Immature natural killer cell (primary cell): ENCODE measurements around the gene FAT2. TPM values are rescaled to one million over a fixed set of nuclear protein-coding genes. Genes with fewer than 3 reads are reported as not detected.
"Not testable (repeated sequence)": the region's sequence is repeated elsewhere in the genome, so short reads cannot be mapped to it uniquely, and the experiment has no call there.

ENCODE experiments used
- DNase-seq, 3 donors: peaks; one replicate each; pipeline ENCODE4 v3.0.0; 2022; ENCODE audit warnings: mixed read lengths in 1 of 3
- H3K27ac Mint-ChIP-seq, 6 donors: one replicate each; pipeline ENCODE4 v1.8.0; 2020; ENCODE audit warnings: mixed read lengths in 6 of 6, mild to moderate bottlenecking in 5 of 6, inconsistent platforms in 4 of 6, moderate library complexity in 3 of 6
- H3K27me3 Mint-ChIP-seq, 3 donors: one replicate each; pipeline ENCODE4 v1.8.0; 2020 to 2021; ENCODE audit warnings: low read depth in 3 of 3, mild to moderate bottlenecking in 3 of 3, mixed read lengths in 3 of 3, moderate library complexity in 3 of 3, inconsistent platforms in 1 of 3
- H3K36me3 Mint-ChIP-seq, 3 donors: one replicate each; pipeline ENCODE4 v1.8.0; 2020; ENCODE audit warnings: mixed read lengths in 3 of 3, inconsistent platforms in 2 of 3, mild to moderate bottlenecking in 2 of 3
- H3K4me1 Mint-ChIP-seq, 2 donors: one replicate each; pipeline ENCODE4 v1.8.0; 2020; ENCODE audit warnings: inconsistent platforms in 2 of 2, mild to moderate bottlenecking in 2 of 2, mixed read lengths in 2 of 2, moderate library complexity in 1 of 2
- H3K4me3 Mint-ChIP-seq, 5 donors: one replicate each; pipeline ENCODE4 v1.8.0; 2020; ENCODE audit warnings: mild to moderate bottlenecking in 5 of 5, mixed read lengths in 5 of 5, inconsistent platforms in 3 of 5, moderate library complexity in 3 of 5
- H3K9me3 Mint-ChIP-seq, 6 donors: one replicate each; pipeline ENCODE4 v1.8.0; 2020; ENCODE audit warnings: mild to moderate bottlenecking in 6 of 6, mixed read lengths in 6 of 6, inconsistent platforms in 4 of 6, moderate library complexity in 3 of 6
- polyA plus RNA-seq, 3 donors: library from polyadenylated mRNA; unstranded; fragments of 300-500 nt; fragmentation: Illumina TruSeq; gene quantifications; one replicate each; pipeline ENCODE4 v1.2.3, GENCODE V29; 2021

The FAT2 gene
- polyA plus RNA-seq, 3 donors from 2014 or later = not detected

GRCh38 chr5:151600069-151600665 lies 9.0 kb upstream of the FAT2 start:
- no peak for DNase-seq
- H3K27me3 Mint-ChIP-seq = peaks cover 3 to 8% (median 7%) of the 10 kb centered on the region in 3 donors
- peaks cover 0 to 2% (median 0%) of the 10 kb centered on the region in 6 donors for H3K9me3 Mint-ChIP-seq
- no peak overlapping the region for H3K27ac Mint-ChIP-seq
- no peaks in the 10 kb centered on the region for H3K4me1 Mint-ChIP-seq
- no peak overlapping the region for H3K4me3 Mint-ChIP-seq
- no peaks in the 10 kb centered on the region for H3K36me3 Mint-ChIP-seq

DNA sequence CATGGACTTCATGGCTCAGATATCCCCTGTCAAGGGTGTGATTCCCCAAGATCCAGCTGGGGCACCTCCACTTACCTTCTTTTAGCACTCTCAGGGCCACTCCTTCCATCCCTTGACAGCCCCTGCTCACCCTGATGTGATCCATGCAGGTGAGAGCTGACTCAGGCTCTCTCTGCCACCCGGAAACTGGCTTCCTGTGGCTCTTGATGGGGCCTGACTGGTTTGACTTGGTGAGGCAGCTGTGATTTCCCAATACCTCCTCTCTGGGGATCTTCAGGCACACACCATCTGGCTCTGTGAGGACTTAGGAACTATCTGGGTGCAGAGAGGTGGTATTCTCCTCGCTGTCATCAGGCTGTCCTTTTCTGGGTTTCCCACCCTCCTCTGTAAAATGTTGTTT lies 7.9 kb upstream of the FAT2 start:
- Mint-ChIP-seq H3K4me3 (no peak overlapping the region), H3K36me3 (no peaks in the 10 kb centered on the region), H3K27ac (no peak overlapping the region), H3K27me3 (peaks cover 3 to 7% (median 3%) of the 10 kb centered on the region in 3 donors), H3K4me1 (no peaks in the 10 kb centered on the region), H3K9me3 (no peaks in the 10 kb centered on the region)
- no peak for DNase-seq

- no peak overlapping the region for H3K27ac Mint-ChIP-seq
- no peak overlapping the region for H3K4me3 Mint-ChIP-seq
- no peaks in the 10 kb centered on the region for H3K9me3 Mint-ChIP-seq
- peaks cover 3 to 7% (median 3%) of the 10 kb centered on the region in 3 donors for H3K27me3 Mint-ChIP-seq
- no peak for DNase-seq
- H3K4me1 Mint-ChIP-seq = no peaks in the 10 kb centered on the region
- no peaks in the 10 kb centered on the region for H3K36me3 Mint-ChIP-seq
These were observed 7.4 kb upstream of the FAT2 start for GRCh38 chr5:151598549-151598948.

DNA sequence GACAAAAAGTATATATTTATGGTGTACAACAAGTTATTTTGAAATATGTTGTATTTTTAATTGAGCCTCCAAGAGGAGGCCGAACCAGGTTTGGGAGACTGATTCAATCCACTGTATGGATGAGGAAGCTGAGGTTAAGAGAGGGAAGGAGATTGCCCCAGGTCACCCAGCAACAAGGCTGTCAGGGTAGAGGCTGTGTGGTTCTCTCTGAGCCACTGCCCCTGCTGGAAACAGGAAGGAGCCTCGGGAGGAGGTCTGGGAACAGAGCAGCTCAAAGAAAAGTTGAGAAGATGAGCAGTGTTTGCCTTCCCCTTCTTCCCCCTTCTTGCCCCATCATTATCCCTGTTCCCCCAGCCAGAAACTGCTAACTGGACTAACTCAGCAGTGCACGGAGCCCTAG lies 6.6 kb upstream of the FAT2 start:
- DNase-seq = no peak
- H3K27me3 Mint-ChIP-seq = peaks cover 3 to 5% (median 3%) of the 10 kb centered on the region in 3 donors
- no peaks in the 10 kb centered on the region for H3K4me1 Mint-ChIP-seq
- H3K9me3 Mint-ChIP-seq = no peaks in the 10 kb centered on the region
- H3K4me3 Mint-ChIP-seq = no peak overlapping the region
- H3K27ac Mint-ChIP-seq = no peak overlapping the region
- H3K36me3 Mint-ChIP-seq = no peaks in the 10 kb centered on the region

DNA sequence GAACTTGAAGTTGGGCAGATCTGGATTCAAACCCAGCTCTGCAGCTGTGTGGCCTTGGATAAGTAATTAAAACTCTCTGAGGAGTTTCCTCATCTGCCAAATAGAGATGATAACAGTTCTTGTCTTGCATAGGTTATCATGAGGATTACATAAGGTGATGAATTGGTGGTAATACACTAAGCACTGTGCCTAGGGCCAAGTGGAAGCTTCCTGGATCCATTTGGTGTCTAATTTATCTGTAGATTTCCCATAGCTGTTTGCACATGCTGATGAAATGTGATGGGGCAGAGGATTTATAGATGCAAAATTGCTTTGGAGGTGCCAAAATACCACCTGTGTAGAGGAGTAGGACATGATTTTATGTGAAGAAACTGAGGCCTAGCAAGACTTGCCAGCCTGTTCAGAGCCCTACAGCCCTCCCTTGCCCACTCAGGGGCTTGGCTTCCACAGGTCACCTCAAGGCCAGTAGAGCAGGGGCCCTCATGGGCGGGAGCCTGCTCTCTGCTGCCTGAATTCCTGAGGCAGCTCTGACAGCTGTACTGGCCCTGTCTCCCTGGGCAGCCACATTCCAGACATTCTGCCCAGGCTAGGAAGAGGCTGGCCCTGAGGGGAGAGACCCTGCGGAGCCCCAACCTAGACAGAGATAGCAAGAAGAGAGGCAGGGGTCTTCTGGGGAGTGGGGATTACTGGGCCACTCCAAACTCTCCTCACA lies 5.9 kb upstream of the FAT2 start:
- Mint-ChIP-seq H3K4me3 (no peak overlapping the region), H3K4me1 (no peaks in the 10 kb centered on the region), H3K27ac (no peak overlapping the region), H3K9me3 (no peaks in the 10 kb centered on the region), H3K27me3 (peaks cover 3 to 5% (median 3%) of the 10 kb centered on the region in 3 donors), H3K36me3 (no peaks in the 10 kb centered on the region)
- DNase-seq = no peak

DNA sequence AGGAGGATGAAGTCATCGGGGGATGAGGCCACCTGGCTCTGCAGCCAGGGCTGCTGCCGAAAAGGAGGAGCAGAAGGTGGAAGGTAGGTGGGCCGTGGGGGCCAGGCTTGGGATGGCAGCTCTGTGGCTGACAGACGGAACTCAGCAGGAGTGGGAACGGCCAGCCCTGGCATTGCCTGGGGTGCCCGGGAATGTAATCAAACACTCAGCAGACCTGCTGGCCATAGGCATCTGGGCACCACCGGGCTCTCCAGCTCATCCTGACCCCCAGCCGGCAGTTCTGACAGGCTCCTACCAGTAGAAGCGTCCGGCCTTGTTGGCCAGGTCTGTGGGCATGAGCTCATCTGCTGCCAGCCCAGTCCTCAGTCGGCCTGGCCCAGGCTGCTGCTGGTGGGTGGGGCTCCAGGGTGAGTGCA lies 4.3 kb upstream of the FAT2 start:
- no peak for DNase-seq
- H3K27me3 Mint-ChIP-seq = peaks cover 3 to 5% (median 3%) of the 10 kb centered on the region in 3 donors
- no peaks in the 10 kb centered on the region for H3K4me1 Mint-ChIP-seq
- no peaks in the 10 kb centered on the region for H3K9me3 Mint-ChIP-seq
- no peak overlapping the region for H3K27ac Mint-ChIP-seq
- no peaks in the 10 kb centered on the region for H3K36me3 Mint-ChIP-seq
- H3K4me3 Mint-ChIP-seq = no peak overlapping the region

DNA sequence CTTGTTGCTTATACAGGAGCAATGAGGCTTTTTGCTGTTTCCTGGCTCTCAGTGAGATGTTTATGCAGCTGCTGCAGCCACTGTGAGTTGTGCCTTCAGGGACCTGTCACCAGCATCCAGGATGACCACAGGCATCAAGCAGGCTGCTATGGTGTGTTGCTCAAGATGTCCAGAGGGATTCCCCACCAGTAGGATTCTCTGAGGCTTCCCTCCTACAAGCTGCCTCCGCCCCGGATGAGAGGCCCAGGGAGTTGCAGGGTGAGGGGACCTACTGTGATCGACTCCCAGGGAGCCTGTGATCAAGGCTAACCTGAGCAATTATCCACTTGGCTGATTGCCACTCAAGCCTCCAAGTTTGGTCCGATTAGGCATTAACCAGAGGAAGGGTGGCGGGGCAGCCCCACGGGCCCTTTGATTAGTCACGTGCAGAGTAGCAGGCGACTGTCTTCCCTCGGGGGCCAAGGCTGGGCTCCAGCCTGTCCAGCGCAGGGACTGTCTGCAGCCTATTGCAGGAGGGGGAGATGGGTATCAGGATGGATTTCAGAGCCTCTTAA lies 1.8 kb upstream of the FAT2 start:
- no peak overlapping the region for H3K4me3 Mint-ChIP-seq
- no peaks in the 10 kb centered on the region for H3K4me1 Mint-ChIP-seq
- H3K27ac Mint-ChIP-seq = no peak overlapping the region

DNA sequence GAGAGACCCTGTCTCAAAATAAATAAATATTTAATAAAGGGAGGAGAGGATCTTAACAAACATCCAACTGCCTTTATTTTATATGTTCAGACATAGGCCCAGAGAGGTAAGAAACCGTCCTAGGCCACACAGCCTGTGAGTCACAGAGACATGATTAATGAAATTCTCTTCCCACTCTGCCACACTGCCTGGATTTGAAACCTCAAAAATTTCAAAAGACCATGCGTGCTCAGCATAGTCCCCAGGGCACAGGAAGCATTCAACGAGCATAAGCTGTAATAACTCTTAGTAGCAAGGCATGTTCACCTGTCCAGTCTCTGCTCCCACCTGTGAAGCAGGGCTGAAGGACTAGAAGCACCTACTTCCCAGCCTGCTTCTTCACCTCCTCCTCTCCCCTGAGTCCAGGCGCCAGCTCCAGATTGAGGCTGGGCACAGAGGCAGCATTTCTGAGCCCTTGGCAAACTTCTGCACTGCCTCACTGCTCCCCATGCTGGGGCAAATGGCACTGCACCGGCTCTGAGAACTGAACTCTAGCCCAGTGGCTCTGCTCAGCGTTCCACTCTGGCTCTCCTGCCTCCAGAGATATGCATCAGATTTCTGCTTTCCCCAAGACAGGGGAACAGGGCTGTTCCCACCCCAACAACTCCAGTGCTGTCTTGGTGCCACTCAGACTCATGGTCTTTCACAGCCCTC lies 1.1 kb downstream of the FAT2 start:
- DNase-seq = no peak
- H3K36me3 Mint-ChIP-seq = no peaks in the 10 kb centered on the region
- no peak overlapping the region for H3K27ac Mint-ChIP-seq
- no peaks in the 10 kb centered on the region for H3K4me1 Mint-ChIP-seq
- H3K27me3 Mint-ChIP-seq = peaks cover 0 to 5% (median 2%) of the 10 kb centered on the region in 3 donors
- H3K4me3 Mint-ChIP-seq = no peak overlapping the region
- no peaks in the 10 kb centered on the region for H3K9me3 Mint-ChIP-seq

More for the DNA sequence above, 1.8 kb upstream of the FAT2 start:
- H3K9me3 Mint-ChIP-seq = no peaks in the 10 kb centered on the region
- no peaks in the 10 kb centered on the region for H3K36me3 Mint-ChIP-seq
- H3K27me3 Mint-ChIP-seq = peaks cover 0 to 5% (median under 1%) of the 10 kb centered on the region in 3 donors
- DNase-seq = no peak

DNA sequence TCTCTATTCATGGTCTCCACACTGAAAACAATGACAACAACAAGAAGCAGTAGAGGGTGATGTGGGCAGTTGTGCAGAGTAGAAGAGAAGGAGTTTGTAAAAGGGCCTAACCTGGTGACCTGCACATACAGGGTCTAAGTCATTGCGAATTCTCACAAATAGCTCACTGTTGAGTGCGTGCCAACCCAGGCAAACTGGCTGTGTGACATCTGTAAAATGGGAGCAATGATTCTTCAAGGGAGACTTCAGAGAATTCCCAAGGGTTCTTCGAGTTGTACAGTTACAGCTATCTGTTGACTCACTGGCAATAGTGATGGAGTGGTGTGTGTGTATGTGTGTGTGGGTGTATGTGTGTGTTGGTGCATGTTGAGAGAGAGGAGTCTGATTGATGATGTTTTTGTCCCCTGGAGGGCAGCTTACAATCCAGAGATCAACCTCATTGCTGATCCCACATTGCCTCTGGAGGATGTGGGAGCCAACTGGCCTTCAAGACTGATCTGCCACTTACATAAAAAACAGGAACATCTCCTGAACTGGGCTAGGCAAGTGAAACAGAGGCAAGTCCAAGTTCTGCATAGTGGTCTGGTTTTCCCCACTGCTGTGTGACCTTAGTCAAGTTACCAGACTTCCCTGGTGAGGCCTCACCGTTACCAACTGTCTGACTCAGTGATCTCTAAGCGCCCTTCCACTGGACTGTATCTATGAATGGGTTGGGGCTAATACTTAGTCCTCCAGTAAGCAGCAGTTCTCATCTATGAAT lies 3.2 kb downstream of the FAT2 start:
- Mint-ChIP-seq H3K36me3 (no peaks in the 10 kb centered on the region), H3K27ac (no peak overlapping the region), H3K4me3 (no peak overlapping the region), H3K9me3 (no peaks in the 10 kb centered on the region), H3K4me1 (no peaks in the 10 kb centered on the region), H3K27me3 (peaks cover 0 to 3% (median 0%) of the 10 kb centered on the region in 3 donors)
- no peak for DNase-seq

GRCh38 chr5:151585970-151586369 lies 5.2 kb downstream of the FAT2 start:
- no peak overlapping the region for H3K27ac Mint-ChIP-seq
- no peaks in the 10 kb centered on the region for H3K4me1 Mint-ChIP-seq

DNA sequence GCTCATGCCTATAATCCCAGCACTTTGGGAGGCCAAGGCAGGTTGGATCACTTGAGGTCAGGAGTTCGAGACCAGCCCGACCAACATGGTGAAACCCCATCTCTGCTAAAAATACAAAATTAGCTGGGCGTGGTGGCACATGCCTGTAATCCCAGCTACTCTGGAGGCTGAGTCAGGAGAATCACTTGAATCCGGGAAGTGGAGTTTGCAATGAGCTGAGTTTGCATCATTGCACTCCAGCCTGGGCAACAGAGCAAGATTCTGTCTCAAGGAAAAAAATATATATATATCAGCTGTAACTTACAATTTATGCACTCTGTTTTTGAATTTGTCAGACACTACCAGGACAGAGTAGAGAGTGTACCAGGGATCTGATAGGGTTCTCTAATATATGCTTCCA lies 5.8 kb downstream of the FAT2 start:
- not testable (repeated sequence) for H3K27me3 Mint-ChIP-seq, DNase-seq, H3K4me3 Mint-ChIP-seq, H3K36me3 Mint-ChIP-seq, H3K27ac Mint-ChIP-seq, H3K4me1 Mint-ChIP-seq, H3K9me3 Mint-ChIP-seq

More at GRCh38 chr5:151585970-151586369, 5.2 kb downstream of the FAT2 start:
- no peaks in the 10 kb centered on the region for H3K36me3 Mint-ChIP-seq
- DNase-seq = no peak
- no peak overlapping the region for H3K4me3 Mint-ChIP-seq
- peaks cover 0 to 6% (median 2%) of the 10 kb centered on the region in 3 donors for H3K27me3 Mint-ChIP-seq
- no peaks in the 10 kb centered on the region for H3K9me3 Mint-ChIP-seq

DNA sequence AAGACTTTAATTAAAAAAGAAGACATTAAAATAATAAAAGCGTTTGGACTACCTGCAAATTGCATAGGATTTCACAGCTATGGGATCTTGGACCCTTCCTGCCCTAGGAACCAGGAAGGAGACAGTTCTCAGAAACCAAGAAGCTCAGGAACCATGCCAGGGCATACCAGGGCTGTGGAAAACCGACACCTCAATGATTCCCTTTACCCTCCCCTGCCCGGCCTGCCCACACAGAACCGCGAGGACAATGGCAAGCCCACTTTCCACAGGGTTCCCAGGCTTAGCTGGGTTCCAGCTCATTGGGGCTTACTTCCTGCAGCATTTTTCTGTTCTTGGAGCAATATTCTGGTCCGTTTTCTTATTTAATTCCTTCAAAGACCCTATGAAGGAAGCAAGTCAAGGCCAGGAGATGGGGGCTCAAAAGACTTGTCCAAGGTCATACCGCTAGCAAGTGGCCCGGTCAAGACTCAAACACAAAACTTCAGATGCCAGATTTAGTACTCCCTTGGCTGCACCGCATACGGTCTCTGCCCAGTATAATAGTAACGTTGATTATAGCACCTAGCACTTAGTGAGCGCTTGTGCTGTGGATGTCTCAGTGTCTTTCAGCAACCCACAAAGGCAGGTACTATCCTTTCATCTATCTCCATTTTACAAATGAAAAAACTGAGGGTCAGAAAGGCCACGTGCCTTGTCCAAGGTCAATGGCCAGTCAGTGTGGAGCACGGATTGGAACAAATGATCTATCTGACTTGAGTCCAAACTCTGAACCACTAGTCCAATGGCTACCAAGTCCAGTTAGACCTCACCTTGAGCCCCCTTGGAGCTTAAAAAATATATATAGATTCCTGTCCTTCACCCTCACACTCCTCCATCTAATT lies 6.8 kb downstream of the FAT2 start:
- Mint-ChIP-seq H3K9me3 (no peaks in the 10 kb centered on the region), H3K27ac (no peak overlapping the region), H3K4me3 (no peak overlapping the region), H3K4me1 (no peaks in the 10 kb centered on the region), H3K27me3 (peaks cover 0 to 6% (median 6%) of the 10 kb centered on the region in 3 donors), H3K36me3 (no peaks in the 10 kb centered on the region)
- no peak for DNase-seq
